IPS DF 6.9 (cell line): ENCODE data around the gene KY.
"Not testable (repeated sequence)": the region's sequence is repeated elsewhere in the genome, so short reads cannot be mapped to it uniquely, and the experiment has no call there.

Experiments used
- DNase-seq: peaks from one replicate; pipeline ENCODE4 v3.0.0-alpha.2; 2013; ENCODE audit warnings: low read depth, low spot score
- H3K27ac ChIP-seq: one replicate; pipeline ENCODE4 v1.5.1; 2013; ENCODE audit warnings: low read length, control low read depth
- H3K27me3 ChIP-seq: 2 replicates; pipeline ENCODE4 v1.6.1; 2013; ENCODE audit warnings: mild to moderate bottlenecking, low read length; ENCODE audit not compliant: control insufficient read depth, insufficient read depth
- H3K36me3 ChIP-seq: 2 replicates; pipeline ENCODE4 v1.6.1; 2013; ENCODE audit warnings: low read length; ENCODE audit not compliant: control insufficient read depth, insufficient read depth
- H3K4me1 ChIP-seq: 2 replicates; pipeline ENCODE4 v1.6.1; 2013; ENCODE audit warnings: low read length; ENCODE audit not compliant: control insufficient read depth, insufficient read depth
- H3K4me3 ChIP-seq: 2 replicates; pipeline ENCODE4 v1.5.1; 2013; ENCODE audit warnings: mild to moderate bottlenecking, low read length
- H3K9me3 ChIP-seq: 2 replicates; pipeline ENCODE4 v1.6.1; 2013; ENCODE audit warnings: low read length, inconsistent platforms; ENCODE audit not compliant: control insufficient read depth, insufficient read depth
- WGBS: extraction: QIAGEN DNeasy Blood & Tissue Kit; methylation state at CpG from one replicate; pipeline ENCODE4 v1.1.7; 2013; ENCODE audit warnings: mixed read lengths, missing lambda C conversion rate; ENCODE audit not compliant: insufficient read length, insufficient coverage; 5-methylcytosine and 5-hydroxymethylcytosine counted together

KY gene

GRCh38 chr3:134576426-134576825 is 74.4 kb downstream of the KY start:
- Histone ChIP-seq H3K9me3 (no peaks in the 10 kb centered on the region), H3K36me3 (no peaks in the 10 kb centered on the region), H3K4me1 (no peaks in the 10 kb centered on the region), H3K27me3 (no peaks in the 10 kb centered on the region), H3K27ac (no peak overlapping the region), H3K4me3 (no peak overlapping the region)
- DNase-seq = no peak
- WGBS = no CpG with 5 or more reads among the region's 6 CpGs

GRCh38 chr3:134569899-134570298 is 80.9 kb downstream of the KY start:
- H3K27me3 ChIP-seq, H3K9me3 ChIP-seq, H3K27ac ChIP-seq, H3K4me3 ChIP-seq, DNase-seq, H3K36me3 ChIP-seq, H3K4me1 ChIP-seq: not testable (repeated sequence)
- no CpG with 5 or more reads among the region's 2 CpGs for WGBS

GRCh38 chr3:134568790-134569189 is 82.0 kb downstream of the KY start:
- no CpG with 5 or more reads among the region's 6 CpGs for WGBS
- Histone ChIP-seq H3K4me3 (no peak overlapping the region), H3K27me3 (no peaks in the 10 kb centered on the region), H3K9me3 (peaks cover 5% of the 10 kb centered on the region; the same call in 1 of the 2 replicates), H3K36me3 (no peaks in the 10 kb centered on the region), H3K27ac (no peak overlapping the region), H3K4me1 (no peaks in the 10 kb centered on the region)
- no peak for DNase-seq

DNA sequence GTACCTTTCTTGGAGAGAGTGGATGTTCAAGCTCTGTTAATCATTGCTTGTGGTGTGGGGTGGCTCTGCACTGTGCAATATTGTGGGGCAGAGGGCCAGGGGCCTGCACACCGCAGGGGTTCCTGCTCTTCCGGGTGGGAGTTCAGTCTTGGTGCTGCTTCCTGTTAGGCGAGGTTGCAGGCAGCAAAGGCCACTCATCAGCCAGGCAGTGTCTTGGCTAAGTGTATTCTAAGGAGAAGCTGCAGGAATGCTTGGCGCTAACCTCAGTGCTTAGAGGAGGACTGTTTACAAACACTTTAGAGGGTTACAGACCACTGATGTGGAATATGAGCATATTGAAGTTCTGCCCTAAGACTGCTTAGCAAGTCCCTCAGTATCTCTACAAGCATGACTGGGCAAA is 83.2 kb downstream of the KY start:
- H3K4me1 ChIP-seq = no peaks in the 10 kb centered on the region
- H3K4me3 ChIP-seq = no peak overlapping the region
- peaks cover 5% of the 10 kb centered on the region; the same call in 1 of the 2 replicates for H3K9me3 ChIP-seq
- no peak for DNase-seq
- no peaks in the 10 kb centered on the region for H3K36me3 ChIP-seq
- H3K27me3 ChIP-seq = no peaks in the 10 kb centered on the region
- no peak overlapping the region for H3K27ac ChIP-seq
- no CpG with 5 or more reads among the region's 4 CpGs for WGBS

- no peaks in the 10 kb centered on the region for H3K27me3 ChIP-seq
- no peak overlapping the region for H3K27ac ChIP-seq
- H3K4me3 ChIP-seq = no peak overlapping the region
- peaks cover 2% of the 10 kb centered on the region; the same call in 1 of the 2 replicates for H3K9me3 ChIP-seq
- DNase-seq = no peak
- H3K36me3 ChIP-seq = no peaks in the 10 kb centered on the region
- no CpG with 5 or more reads among the region's 2 CpGs for WGBS
- no peaks in the 10 kb centered on the region for H3K4me1 ChIP-seq
Measured at GRCh38 chr3:134564991-134565390, 85.8 kb downstream of the KY start.

DNA sequence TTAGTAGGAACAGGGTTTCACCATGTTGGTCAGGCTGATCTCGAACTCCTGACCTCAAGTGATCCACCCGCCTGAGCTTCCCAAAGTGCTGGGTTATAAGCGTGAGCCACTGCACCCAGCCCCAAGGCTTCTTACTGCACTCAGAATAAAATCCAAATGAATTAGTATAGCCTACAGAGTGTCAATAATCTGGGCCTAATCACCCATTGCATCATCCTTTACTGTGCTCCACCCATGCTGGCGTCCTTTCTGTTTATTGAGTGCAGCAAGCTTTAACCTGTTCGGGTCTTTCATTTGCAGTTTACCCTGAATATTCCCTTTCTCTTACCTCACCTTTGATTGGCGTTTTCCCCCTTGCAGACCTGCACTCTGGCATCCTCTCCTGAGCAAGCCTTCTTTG is 87.2 kb downstream of the KY start:
- Histone ChIP-seq H3K4me3 (no peak overlapping the region), H3K36me3 (no peaks in the 10 kb centered on the region), H3K9me3 (no peaks in the 10 kb centered on the region), H3K27ac (no peak overlapping the region), H3K4me1 (no peaks in the 10 kb centered on the region), H3K27me3 (no peaks in the 10 kb centered on the region)
- WGBS = no CpG with 5 or more reads among the region's 6 CpGs
- DNase-seq = no peak

DNA sequence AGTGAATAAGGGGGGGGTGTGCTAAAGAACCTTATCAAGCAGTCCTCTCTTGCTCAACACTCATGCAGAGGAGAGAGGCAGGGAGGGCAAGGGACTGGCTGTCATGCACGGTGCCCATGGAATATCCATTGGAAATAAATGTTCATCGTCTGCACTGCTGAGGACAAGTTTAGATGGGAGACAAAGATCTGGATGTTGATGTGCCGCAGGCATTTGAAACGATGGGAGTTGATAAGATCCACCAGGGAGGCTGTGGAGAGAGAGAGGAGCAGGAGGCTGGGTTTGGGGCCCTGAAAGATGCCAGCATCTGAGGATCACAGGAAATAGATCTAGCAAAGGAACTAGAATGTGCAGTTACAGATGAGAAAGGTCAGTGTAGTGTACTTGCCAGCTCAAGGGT is 88.8 kb downstream of the KY start:
- Histone ChIP-seq H3K9me3 (no peaks in the 10 kb centered on the region), H3K36me3 (no peaks in the 10 kb centered on the region), H3K4me1 (no peaks in the 10 kb centered on the region), H3K27ac (no peak overlapping the region), H3K4me3 (no peak overlapping the region), H3K27me3 (no peaks in the 10 kb centered on the region)
- no CpG with 5 or more reads among the region's 4 CpGs for WGBS
- DNase-seq = no peak

DNA sequence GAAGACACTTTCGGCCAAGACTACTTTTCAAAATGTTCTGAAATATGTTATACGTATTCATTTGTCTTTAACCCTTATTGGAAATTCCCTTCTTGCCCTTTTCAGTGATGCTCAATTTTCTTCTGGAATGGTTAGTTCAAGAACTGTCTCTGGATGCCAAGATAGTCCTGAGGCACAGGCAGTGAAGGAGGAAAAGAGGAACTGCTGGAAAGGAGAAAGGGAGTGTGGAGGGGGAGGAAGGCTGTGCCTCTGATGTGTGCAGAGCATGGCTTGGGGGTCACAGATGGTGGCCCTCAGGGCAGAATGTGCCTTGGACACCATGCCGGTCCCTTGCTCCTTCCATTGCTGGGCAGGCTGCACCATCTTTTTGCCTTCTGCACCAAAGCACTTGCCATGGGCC is 91.2 kb downstream of the KY start:
- no peaks in the 10 kb centered on the region for H3K36me3 ChIP-seq
- no peak for DNase-seq
- no peak overlapping the region for H3K4me3 ChIP-seq
- no peaks in the 10 kb centered on the region for H3K9me3 ChIP-seq
- no CpG with 5 or more reads among the region's 3 CpGs for WGBS
- no peaks in the 10 kb centered on the region for H3K4me1 ChIP-seq
- no peaks in the 10 kb centered on the region for H3K27me3 ChIP-seq
- H3K27ac ChIP-seq = no peak overlapping the region
